Mesothelial cell of epicardium (in vitro differentiated cells): ENCODE measurements around the gene DPF3. TPM values are rescaled to one million over a fixed set of nuclear protein-coding genes. Genes with fewer than 3 reads are reported as not detected.

ENCODE experiments used
- DNase-seq, 2 experiments: peaks; one replicate each; pipeline ENCODE4 v3.0.0; 2021; ENCODE audit warnings: low spot score in 2 of 2; ENCODE audit not compliant: unreplicated experiment in 2 of 2
- H3K27ac Mint-ChIP-seq: 2 replicates; pipeline ENCODE4 v1.8.0; 2021; ENCODE audit warnings: mixed read lengths
- H3K27me3 Mint-ChIP-seq: 2 replicates; pipeline ENCODE4 v1.8.0; 2021; ENCODE audit warnings: low read depth, mixed read lengths
- H3K36me3 Mint-ChIP-seq: 2 replicates; pipeline ENCODE4 v1.8.0; 2021; ENCODE audit warnings: mixed read lengths
- H3K4me1 Mint-ChIP-seq: 2 replicates; pipeline ENCODE4 v1.8.0; 2021; ENCODE audit warnings: mixed read lengths
- H3K4me3 Mint-ChIP-seq: 2 replicates; pipeline ENCODE4 v1.8.0; 2021; ENCODE audit warnings: mild to moderate bottlenecking, moderate library complexity, mixed read lengths
- H3K9me3 Mint-ChIP-seq: 2 replicates; pipeline ENCODE4 v1.8.0; 2021; ENCODE audit warnings: mixed read lengths
- CTCF ChIP-seq: fragments of 200-600 bp; sonication (generic); IDR thresholded peaks from one replicate; pipeline ENCODE4 v1.5.0; 2021; ENCODE audit warnings: antibody characterized with exemption; ENCODE audit not compliant: unreplicated experiment
- total RNA-seq: library from RNA; stranded (reverse); gene quantifications from 3 replicates; pipeline ENCODE4 v1.2.1, GENCODE V29; 2021

The DPF3 gene
- total RNA-seq, 1 donor from 2014 or later, result 1.3 TPM

GRCh38 chr14:72610831-72611200 lies 283.1 kb downstream of the DPF3 start:
- Mint-ChIP-seq H3K4me3 (no peak overlapping the region), H3K27me3 (peaks cover 6% of the 10 kb centered on the region), H3K27ac (no peak overlapping the region), H3K9me3 (no peaks in the 10 kb centered on the region), H3K4me1 (peaks cover 25% of the 10 kb centered on the region), H3K36me3 (no peaks in the 10 kb centered on the region)
- DNase-seq, result peak in 1 of 2 experiments; percentile 21
- TF ChIP-seq CTCF, result no peak

GRCh38 chr14:72610096-72610830 lies 283.6 kb downstream of the DPF3 start:
- TF ChIP-seq CTCF, result no peak
- no peaks in the 10 kb centered on the region for H3K36me3 Mint-ChIP-seq
- no peak for DNase-seq
- H3K9me3 Mint-ChIP-seq, result no peaks in the 10 kb centered on the region
- no peak overlapping the region for H3K27ac Mint-ChIP-seq
- peaks cover 20% of the 10 kb centered on the region for H3K4me1 Mint-ChIP-seq
- no peak overlapping the region for H3K4me3 Mint-ChIP-seq
- H3K27me3 Mint-ChIP-seq, result peaks cover 6% of the 10 kb centered on the region

GRCh38 chr14:72609205-72609916 lies 284.5 kb downstream of the DPF3 start:
- no peak overlapping the region for H3K27ac Mint-ChIP-seq
- no peak for DNase-seq

GRCh38 chr14:72608391-72609204 lies 285.3 kb downstream of the DPF3 start:
- H3K27ac Mint-ChIP-seq, result no peak overlapping the region
- DNase-seq, result no peak

More at GRCh38 chr14:72609205-72609916, 284.5 kb downstream of the DPF3 start:
- H3K4me3 Mint-ChIP-seq, result no peak overlapping the region
- peaks cover 6% of the 10 kb centered on the region for H3K27me3 Mint-ChIP-seq
- H3K36me3 Mint-ChIP-seq, result no peaks in the 10 kb centered on the region
- H3K4me1 Mint-ChIP-seq, result peaks cover 13% of the 10 kb centered on the region
- no peak for TF ChIP-seq CTCF
- H3K9me3 Mint-ChIP-seq, result no peaks in the 10 kb centered on the region

More at GRCh38 chr14:72608391-72609204, 285.3 kb downstream of the DPF3 start:
- TF ChIP-seq CTCF, result no peak
- Mint-ChIP-seq H3K4me1 (peaks cover 6% of the 10 kb centered on the region), H3K9me3 (no peaks in the 10 kb centered on the region), H3K36me3 (no peaks in the 10 kb centered on the region), H3K4me3 (no peak overlapping the region), H3K27me3 (peaks cover 6% of the 10 kb centered on the region)
